Measurements from ENCODE around the gene UGT3A2.

The UGT3A2 gene

DNA sequence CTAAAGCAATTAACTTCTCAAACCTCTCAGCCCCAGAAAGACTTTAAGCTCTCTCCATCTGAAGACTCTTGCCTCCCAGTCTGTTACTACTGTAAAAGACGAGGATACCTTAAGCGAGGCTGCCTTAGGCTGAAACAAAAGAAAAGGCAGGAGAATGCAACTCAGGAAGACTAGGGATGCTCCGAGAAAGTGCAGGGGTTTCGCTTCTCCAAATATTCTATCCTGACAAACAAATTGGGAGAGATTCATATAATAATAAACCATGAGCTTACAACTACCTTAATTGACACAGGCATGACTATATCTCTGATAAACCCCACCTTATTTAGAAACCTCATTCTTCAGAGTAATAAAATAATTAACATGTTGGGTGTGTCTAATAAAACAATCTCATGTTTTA lies 70.6 kb downstream of the UGT3A2 start:
- no peak for TF ChIP-seq GATA2 (IDR thresholded peaks at IDR 0.05; ENCODE audit: low read depth, low read length)
- no peak for TF ChIP-seq GATA3 (IDR thresholded peaks at IDR 0.05; ENCODE audit: low read depth, low read length)

DNA sequence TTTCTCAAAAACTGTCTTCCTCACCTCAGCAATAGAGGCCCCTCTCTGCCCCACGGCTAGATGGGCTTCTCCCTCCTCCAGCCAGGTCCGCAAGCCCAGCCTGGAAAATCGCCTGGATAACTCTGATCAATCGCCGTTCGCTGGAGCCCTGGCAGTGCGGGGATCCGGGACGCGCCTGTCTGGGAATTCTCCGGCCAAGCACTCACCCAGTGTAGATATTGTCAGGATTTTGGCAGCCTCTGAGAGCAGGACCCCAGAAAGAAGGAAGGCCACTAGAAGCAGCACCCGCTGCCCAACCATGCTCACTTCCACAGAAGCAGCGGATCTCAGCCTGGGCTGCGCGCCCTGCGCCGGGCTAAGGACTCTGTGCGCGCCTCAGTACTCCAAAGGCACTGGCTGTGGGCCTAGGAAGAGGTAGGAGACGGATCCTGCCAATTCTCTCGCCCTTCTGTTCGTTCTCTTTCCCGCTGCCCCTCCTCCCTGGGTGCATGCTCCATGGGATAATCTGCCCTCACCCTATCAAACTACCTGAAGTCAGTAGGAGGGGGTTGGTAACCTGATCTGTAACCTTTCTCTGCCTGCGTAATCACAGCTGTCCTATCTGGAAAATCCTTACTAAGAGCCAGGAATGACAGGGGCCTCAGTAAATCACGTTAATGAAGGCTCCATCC lies 75.6 kb downstream of the UGT3A2 start, which contains the start of gene UGT3A1:
TSS of gene UGT3A1 (minus strand) at position 450 of the 671 bp plus-strand sequence. CDS start at position 300, 150 bp downstream.
- TF ChIP-seq GATA3 (IDR thresholded peaks at IDR 0.05; ENCODE audit: low read depth, low read length) = no peak
- TF ChIP-seq GATA2 (IDR thresholded peaks at IDR 0.05; ENCODE audit: low read depth, low read length) = no peak

DNA sequence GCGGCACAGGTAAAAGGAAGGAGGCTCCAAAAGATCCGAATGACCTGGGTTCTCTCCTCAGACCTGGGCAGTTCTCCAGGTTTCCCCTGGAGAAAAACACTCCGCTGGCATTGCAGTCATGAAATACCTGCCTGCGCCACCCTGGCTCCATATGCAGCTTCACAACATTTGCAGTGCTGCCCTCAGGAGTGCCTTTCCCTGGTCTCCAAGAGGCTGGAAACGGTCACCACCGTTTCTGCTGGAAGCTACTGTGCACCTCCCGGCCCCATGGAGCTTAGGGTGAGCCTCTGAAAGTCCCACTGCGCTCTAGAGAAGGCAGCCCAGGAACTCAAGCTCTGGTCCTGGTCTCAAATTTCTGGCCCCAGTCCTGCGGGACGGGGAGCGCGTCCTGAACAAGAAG lies 76.2 kb downstream of the UGT3A2 start:
- TF ChIP-seq GATA2 (IDR thresholded peaks at IDR 0.05; ENCODE audit: low read depth, low read length) (no peak), GATA3 (IDR thresholded peaks at IDR 0.05; ENCODE audit: low read depth, low read length) (no peak)

DNA sequence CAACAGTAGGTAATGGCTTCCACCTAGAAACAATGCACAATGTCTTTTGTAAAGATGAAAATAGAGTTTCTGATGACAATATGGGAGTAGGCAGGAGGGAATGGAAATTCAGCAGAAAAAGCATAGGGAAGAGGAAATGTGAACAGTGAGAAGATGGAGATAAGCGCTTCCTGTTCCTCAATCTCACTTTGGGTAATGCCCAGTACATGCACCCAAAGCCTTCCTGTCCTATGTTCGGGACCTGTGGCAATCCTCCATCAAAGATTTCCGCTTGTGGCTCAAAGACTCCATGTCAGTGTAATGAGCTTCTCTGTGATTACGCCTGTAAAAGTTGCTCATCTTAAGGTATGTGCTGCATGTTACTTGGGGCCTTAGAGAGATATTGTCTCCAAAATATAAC lies 78.2 kb downstream of the UGT3A2 start:
- TF ChIP-seq GATA3 (IDR thresholded peaks at IDR 0.05; ENCODE audit: low read depth, low read length) (no peak), GATA2 (IDR thresholded peaks at IDR 0.05; ENCODE audit: low read depth, low read length) (no peak)

DNA sequence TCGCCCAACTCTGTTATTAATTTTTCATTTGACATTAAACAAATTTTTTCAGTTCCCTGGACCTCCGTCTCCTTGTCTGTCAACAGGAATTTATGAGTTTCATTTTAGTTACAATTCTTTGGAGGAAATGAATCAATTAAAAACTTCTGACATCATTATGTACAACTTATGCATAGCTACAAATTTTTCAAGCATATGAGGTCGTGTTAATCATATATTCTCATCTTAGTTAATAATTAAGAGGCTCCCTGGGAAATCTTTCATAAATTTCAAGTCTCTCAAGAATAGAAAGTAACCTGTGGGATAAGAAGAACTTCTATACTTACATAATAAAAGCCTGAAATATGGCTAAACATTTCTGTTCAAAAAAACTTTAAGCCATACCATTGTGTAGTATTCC lies 78.9 kb downstream of the UGT3A2 start:
- TF ChIP-seq GATA3 (IDR thresholded peaks at IDR 0.05; ENCODE audit: low read depth, low read length) (no peak), GATA2 (IDR thresholded peaks at IDR 0.05; ENCODE audit: low read depth, low read length) (no peak)

Measured in SH-SY5Y (cell line).